ENCODE data around the gene CIPC. TPM values are rescaled to one million over a fixed set of nuclear protein-coding genes. Genes with fewer than 3 reads are reported as not detected.

Gene CIPC
- total RNA-seq, 6 experiments from 2014 or later = 10.4 to 18.7 (median 12.7) TPM

GRCh38 chr14:77094672-77095284 is 3.3 kb upstream of the CIPC start:
- DNase-seq (peak; percentile 64 to 80 (median 67)), ATAC-seq (no peak)
- Histone ChIP-seq H3K4me3 (no peak overlapping the region), H3K4me1 (peaks cover 0 to 28% (median 3%) of the 10 kb centered on the region in 4 donors), H3K27me3 (no peaks in the 10 kb centered on the region), H3K27ac (no peak overlapping the region), H3K9me3 (peaks cover 0 to 8% (median 2%) of the 10 kb centered on the region in 4 donors), H3K36me3 (no peaks in the 10 kb centered on the region)
- TF ChIP-seq CTCF (IDR thresholded peaks at IDR 0.05) (peak; percentile 74 to 82 (median 80)), POLR2A (IDR thresholded peaks at IDR 0.05) (no peak)
- 12% methylated on average over 8 of the region's 8 CpGs for WGBS (ENCODE audit: insufficient coverage, low coverage, low lambda C conversion rate, missing lambda C conversion rate)
- intact Hi-C loops (cut with DNase I) = no loop called here

GRCh38 chr14:77097006-77097699 is 905 bp upstream of the CIPC start:
- TF ChIP-seq CTCF (IDR thresholded peaks at IDR 0.05) (no peak), POLR2A (IDR thresholded peaks at IDR 0.05) (no peak)
- ATAC-seq = peak in 2 of 4 donors; percentile 3
- H3K4me1 ChIP-seq = peaks cover 0 to 28% (median 3%) of the 10 kb centered on the region in 4 donors
- H3K4me3 ChIP-seq = peak overlapping the region; percentile 56 to 77 (median 57)
- intact Hi-C loops (cut with DNase I) = no loop called here
- no peaks in the 10 kb centered on the region for H3K27me3 ChIP-seq
- 0% methylated on average over 18 of the region's 20 CpGs for WGBS (ENCODE audit: insufficient coverage, low coverage, low lambda C conversion rate, missing lambda C conversion rate)
- DNase-seq = no peak
- peak overlapping the region; percentile 96 to 99 (median 97) for H3K27ac ChIP-seq
- H3K36me3 ChIP-seq = no peaks in the 10 kb centered on the region
- H3K9me3 ChIP-seq = no peaks in the 10 kb centered on the region

GRCh38 chr14:77098529-77099353 is 683 bp downstream of the CIPC start:
- H3K4me3 ChIP-seq = peak overlapping the region; percentile 68 to 77 (median 74)
- H3K27me3 ChIP-seq = no peaks in the 10 kb centered on the region
- H3K36me3 ChIP-seq = no peaks in the 10 kb centered on the region
- intact Hi-C loops (cut with DNase I) = no loop called here
- H3K4me1 ChIP-seq = peaks cover 0 to 24% (median 3%) of the 10 kb centered on the region in 4 donors
- H3K27ac ChIP-seq = peak overlapping the region; percentile 84 to 96 (median 95)
- ATAC-seq (peak; percentile 52 to 65 (median 60)), DNase-seq (peak; percentile 66 to 89 (median 87))
- no peak for TF ChIP-seq POLR2A (IDR thresholded peaks at IDR 0.05)
- TF ChIP-seq CTCF (IDR thresholded peaks at IDR 0.05) = no peak
- H3K9me3 ChIP-seq = no peaks in the 10 kb centered on the region
- 5% methylated on average over 12 of the region's 23 CpGs for WGBS (ENCODE audit: insufficient coverage, low coverage, low lambda C conversion rate, missing lambda C conversion rate)

GRCh38 chr14:77099425-77100167 is 1.5 kb downstream of the CIPC start:
- H3K27ac ChIP-seq = peak overlapping the region; percentile 84 to 96 (median 95)
- no peaks in the 10 kb centered on the region for H3K36me3 ChIP-seq
- DNase-seq = no peak
- H3K4me3 ChIP-seq = peak overlapping the region; percentile 68 to 77 (median 74)
- intact Hi-C loops (cut with DNase I) = no loop called here
- H3K4me1 ChIP-seq = peaks cover 0 to 28% (median 5%) of the 10 kb centered on the region in 4 donors
- TF ChIP-seq CTCF (IDR thresholded peaks at IDR 0.05) (no peak), POLR2A (IDR thresholded peaks at IDR 0.05) (no peak)
- ATAC-seq = peak in 1 of 4 donors; percentile 2
- 17% methylated on average over 7 of the region's 7 CpGs for WGBS (ENCODE audit: insufficient coverage, low coverage, low lambda C conversion rate, missing lambda C conversion rate)
- H3K9me3 ChIP-seq = no peaks in the 10 kb centered on the region
- no peaks in the 10 kb centered on the region for H3K27me3 ChIP-seq
